Right hindlimb (tissue), 1 donor: ENCODE data around the gene ANTXR1.

ENCODE experiments used
- DNase-seq: peaks from one replicate; pipeline ENCODE4 v3.0.0-alpha.2; 2018

The ANTXR1 gene

DNA sequence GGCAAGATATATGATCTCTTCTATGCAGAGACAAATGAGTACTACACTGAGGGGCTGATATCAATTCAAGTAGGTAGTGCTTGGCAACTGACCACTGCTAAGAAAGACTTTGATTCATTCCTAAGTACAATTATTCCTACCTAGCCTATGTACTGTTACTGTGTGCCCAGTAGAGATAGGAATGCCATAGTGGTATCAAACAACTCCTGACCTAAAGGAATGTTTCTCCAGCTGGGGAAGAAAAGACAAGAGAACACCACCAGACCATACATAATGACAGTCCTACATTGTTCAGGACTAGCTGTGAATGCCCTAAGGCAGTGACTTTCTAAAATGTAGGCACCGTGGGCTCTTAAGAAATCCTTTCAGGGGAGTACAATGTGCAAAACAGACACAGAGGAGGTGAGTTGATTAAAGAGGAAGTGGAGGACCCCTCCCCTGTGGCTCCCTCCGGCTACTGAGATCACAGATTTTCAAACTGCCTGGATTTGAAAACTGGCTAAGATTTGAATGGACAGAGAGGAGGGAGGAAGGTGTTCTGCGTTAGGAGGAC is 89.1 kb downstream of the ANTXR1 start:
- no peak for DNase-seq

DNA sequence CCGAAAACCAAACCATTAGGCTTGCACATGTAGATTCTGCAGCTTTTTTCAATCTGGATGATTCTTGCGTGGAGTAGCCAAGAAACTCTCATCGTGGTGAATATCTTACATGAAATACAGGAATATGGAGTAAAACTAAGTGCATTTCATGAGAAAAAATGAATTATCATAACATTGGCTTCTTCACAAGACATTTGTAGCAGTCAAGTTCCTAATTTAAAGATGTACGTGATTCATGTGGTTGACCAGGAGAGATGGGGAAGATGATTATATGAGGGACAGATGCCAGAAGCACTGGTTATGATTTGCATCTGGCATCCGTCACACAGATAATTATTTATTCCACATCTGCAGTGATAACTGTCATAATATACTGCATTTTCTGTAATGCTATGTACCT is 90.4 kb downstream of the ANTXR1 start:
- DNase-seq, result no peak

- no peak for DNase-seq
Observed at GRCh38 chr2:69104261-69104660, 91.3 kb downstream of the ANTXR1 start.

DNA sequence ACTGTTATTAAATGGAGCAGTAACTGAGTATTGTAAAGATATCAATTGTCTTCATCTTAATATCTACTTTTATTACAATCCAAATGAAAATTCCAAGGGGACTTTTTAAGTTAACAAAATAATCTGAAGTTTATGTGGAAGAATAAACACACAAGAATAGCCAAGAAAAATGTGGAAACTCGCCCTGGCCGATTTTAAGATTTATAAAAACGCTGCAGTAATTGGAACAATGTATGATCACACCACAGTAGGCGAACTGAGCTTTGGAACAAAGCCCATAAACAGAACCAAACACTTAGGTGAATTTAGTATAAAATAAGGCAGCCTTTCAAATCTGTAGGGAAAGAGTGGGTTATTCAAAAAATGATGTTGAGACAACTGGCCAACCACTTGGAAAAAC is 96.3 kb downstream of the ANTXR1 start:
- no peak for DNase-seq

DNA sequence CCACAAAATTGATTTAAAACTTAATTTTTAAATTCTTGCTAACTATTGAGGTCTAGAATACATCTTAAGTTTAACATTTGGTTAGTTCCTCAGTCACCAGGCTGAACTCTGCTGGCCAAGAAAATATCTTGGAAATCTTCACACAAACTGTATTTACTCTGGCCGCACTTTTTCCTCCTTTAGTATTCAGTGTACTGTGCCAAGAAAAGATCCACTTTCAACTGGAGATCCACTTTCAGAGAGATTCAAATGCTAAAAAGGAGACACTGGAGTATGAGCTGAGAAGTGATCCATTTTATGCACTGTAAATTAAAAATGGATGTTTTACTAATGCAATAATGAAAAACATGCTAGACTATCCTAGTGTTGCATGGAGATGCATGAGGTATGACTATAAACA is 98.1 kb downstream of the ANTXR1 start:
- no peak for DNase-seq

DNA sequence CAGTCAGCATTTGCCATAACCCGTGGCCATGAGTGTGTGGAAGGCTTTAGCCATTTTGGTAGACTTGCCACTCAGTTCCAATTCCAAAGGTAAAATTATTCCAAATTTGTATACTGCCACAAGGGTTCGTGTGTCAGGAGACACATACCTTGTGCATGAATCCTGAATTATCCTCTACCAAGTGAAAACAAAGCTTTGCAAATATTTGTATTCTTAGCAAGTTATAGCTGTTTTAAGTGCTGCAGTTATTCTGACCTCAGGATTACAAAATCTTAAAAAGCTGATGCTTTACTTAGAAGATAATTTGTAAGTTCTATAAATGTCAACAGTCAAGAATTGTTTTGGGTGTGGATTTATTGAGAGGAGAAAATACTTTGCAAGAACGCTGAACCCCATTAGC is 100.6 kb downstream of the ANTXR1 start:
- no peak for DNase-seq

DNA sequence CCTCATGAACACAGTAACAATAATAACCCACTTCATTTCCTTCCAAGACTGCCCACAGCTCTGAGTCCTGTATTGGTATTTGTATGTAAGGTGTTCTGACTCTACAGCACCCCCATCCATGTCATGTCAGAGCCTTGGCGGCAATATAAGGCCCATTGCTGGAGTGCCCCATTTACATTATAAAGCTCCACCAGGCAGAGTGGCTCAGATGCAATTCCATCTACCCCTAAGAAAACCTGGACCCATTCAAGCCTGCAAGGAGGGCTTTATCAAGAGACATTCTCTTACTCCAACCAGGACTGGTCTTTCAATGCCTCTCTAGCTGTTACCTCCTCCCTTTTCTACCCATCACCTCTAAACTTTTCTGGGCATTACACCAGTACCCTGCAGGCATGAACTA is 101.6 kb downstream of the ANTXR1 start:
- DNase-seq, result no peak

DNA sequence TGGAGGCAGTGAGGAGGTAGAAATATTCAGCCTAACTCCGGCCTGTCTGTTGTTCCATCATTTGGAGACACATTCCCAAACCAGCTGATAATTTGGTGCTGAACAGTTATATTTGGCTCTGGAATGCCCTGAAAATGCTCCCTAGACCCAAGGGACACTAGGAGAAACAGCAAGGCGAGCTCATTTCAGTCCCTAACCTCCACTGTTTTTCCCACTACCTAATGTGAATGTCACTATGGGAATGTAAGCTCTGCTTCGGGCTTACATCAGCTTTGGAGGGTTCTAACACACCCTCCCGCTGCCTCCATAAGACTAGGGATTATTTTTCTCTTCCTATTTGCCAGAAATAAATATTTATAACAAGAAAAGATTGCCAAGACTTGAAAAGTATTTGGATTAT is 103.5 kb downstream of the ANTXR1 start:
- no peak for DNase-seq

DNA sequence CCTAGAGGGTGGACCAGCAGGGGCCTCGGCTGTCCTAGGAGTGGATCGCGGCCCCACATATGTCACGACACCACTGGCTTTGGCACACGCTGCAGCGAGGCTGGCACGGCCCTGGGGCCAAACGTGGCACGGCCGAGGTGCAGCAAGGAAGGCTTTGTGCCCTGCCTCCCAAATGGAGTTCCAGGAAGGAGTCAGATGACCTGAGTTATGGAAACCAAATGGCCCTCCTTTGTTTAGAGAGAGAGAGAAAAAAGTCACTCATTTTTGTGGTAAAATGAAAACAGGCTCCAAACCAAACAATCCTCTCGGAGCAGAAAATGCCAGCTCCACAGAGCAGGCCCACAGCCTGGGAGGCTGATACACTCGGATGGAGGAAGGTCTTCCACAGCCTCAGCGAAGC is 105.6 kb downstream of the ANTXR1 start:
- DNase-seq, result peak; percentile 36

DNA sequence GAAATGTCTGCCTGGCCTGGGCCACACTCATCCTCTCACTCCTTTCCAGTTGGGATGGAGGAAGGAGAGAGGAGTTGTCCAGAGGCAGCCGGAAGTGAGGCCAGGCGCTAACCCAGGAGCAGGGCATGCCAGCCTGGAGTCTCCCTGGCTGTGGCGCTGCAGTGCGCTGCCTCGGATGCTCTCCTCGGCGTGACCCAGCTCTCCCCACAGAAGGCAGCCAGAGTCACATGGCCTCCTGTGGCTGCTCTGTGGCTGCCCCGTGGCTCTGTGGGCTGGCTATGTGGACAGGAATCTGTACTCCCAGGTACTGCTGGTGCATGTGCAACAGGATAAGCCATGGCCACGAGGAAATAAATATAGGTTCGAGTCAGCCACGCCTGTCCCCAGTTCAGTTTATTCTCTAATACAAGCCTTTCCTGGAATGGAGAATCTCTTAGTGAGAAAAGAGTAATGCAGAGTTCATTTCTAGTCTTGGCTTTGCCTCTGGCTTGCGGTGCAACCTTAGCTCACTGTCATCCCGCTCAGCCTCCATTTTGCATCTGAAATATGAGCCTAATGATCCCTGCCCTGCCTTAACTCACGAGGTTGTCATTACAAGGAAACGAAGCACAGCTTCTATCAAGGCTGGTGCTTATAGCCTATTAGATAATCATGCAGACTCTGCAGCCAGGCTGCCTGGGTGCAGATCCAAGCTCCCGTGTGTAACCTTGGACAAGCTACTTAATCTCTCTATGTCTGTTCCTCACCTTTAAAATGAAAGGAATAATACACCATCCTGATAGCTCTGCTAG is 106.3 kb downstream of the ANTXR1 start:
- peak; percentile 61 for DNase-seq

- no peak for DNase-seq
Observed at GRCh38 chr2:69122271-69122670, 109.3 kb downstream of the ANTXR1 start.

DNA sequence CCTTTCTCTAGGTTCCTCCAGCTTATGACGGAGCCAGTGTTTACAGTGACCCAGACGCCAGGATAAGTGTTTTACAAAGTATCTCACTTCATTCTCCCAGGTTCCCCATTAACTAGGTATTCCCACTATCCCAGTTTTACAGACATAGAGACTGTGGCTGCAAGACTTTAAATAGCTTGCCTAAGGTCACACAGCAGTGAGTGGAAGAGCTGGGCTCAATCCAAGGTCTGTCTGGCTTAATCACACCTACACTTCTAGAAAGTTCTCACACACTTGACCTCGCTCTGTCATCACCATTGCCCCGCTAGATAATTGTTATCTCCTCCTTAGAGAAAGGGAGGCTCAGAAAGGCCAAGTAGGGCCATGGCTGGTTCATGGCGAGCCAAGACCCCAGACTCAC is 110.2 kb downstream of the ANTXR1 start:
- no peak for DNase-seq

DNA sequence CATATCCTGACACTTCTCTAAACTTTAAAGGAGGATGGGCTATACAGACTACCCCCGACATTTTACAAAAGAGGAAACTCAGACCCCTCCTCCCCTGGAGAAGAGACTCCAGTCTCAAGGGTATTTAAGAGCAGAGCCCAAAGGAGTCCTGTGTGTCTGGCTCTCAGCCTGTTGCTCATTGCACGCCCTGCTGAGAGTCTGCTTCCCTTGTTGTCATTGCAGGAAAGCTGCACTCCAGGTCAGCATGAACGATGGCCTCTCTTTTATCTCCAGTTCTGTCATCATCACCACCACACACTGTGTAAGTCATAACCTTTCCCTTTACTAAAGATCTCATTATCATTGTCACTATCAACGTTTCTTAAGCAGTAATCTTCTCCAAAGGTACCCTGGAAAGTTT is 111.4 kb downstream of the ANTXR1 start:
- DNase-seq, result no peak

GRCh38 chr2:69125816-69126215 is 112.8 kb downstream of the ANTXR1 start:
- no peak for DNase-seq

DNA sequence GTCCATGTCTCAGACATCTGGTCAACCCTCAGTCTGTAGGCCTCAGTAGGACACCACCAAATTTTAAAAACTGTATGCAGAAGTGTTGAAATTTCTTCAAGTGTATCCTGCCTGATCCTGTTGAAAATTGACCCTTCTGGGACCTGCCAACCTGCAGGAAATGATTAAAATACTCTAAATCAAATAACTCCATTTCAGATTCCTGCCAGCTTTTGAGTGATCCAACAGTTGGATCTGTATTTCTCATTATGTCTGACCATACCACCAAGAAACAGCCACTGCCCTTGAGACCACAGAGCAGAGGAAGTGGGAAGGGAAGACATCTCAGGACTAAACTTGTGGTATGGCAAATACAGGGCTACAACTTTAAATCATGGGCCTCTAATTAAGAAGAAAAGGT is 113.4 kb downstream of the ANTXR1 start:
- no peak for DNase-seq

- DNase-seq, result no peak
Observed at GRCh38 chr2:69131452-69131851, 118.5 kb downstream of the ANTXR1 start.

GRCh38 chr2:69131983-69132675 is 119.2 kb downstream of the ANTXR1 start:
- no peak for DNase-seq

DNA sequence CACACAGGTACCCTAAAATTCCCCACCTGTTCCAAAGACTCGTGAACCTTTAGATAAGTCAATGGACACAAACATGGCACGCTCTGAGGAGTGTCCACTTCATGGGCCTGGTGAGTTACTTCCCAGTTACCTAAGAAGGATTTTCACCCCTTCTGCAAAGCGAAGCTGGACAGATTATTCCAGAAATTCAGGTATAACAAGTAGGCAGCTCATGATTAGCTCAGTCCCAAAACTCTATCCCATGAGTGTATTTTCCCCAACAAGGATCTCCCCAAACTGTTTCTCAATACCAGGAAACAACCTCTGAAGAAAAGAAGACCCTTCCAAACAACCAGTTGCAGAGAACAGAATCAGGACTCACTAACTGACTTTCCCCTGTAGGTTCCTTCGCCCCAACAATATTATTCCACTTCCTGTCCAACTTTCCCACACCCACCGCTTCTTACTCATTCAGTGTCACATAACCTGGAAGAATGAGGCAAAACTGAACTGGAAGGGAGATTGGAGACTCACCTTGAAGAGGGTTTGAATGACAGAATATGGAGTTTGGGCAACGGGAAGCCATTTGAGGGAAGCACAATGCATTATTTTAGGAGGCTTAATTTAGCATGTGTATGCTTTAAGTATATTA is 120.1 kb downstream of the ANTXR1 start:
- no peak for DNase-seq

DNA sequence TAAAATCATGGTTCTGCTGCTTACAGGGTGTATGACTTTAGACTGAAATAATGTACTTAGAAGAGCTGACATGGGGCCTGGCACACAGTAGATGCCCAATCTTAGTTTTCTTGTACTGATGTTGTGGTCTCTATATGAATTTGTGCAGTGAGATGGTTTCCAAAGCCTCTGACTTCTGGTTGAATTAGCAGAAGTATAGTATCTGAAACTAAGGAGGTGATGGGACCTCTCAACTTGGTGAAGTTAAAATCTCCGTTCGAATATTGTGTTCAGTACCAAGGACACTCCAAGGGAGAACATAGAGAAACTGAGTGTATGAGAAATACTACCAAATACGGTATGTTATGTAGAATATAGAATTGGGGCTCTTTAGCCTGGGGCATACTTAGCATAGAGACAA is 120.9 kb downstream of the ANTXR1 start:
- DNase-seq, result no peak

DNA sequence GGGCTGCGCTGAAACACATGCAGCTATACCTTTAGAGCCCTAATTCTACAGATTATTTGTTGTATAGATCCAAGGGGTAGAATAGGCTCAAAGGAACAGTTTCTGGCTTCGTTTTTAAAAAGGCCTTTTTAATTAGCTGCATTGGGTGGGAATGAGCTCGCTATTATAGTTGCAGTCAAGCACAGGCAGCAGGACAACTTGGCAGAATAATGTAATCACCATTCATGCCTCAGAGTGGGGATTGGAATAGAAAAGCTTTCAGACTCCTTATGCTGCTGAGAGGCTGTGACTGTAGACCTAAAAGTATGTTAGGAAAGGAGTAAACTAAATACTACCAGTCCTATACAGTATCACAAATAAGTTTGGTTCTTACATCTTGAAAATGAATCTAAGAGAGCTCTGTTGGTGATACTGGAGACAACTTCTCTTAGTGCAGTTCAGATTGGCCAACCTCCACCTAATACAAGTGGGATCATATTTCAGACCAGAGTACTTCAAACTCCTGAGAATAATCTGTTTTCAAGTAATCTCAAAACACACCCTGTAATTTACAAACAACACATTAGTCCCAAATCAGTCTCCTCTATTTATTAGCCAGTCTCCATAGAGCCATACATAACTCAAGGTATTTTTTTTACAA is 121.4 kb downstream of the ANTXR1 start:
- no peak for DNase-seq

DNA sequence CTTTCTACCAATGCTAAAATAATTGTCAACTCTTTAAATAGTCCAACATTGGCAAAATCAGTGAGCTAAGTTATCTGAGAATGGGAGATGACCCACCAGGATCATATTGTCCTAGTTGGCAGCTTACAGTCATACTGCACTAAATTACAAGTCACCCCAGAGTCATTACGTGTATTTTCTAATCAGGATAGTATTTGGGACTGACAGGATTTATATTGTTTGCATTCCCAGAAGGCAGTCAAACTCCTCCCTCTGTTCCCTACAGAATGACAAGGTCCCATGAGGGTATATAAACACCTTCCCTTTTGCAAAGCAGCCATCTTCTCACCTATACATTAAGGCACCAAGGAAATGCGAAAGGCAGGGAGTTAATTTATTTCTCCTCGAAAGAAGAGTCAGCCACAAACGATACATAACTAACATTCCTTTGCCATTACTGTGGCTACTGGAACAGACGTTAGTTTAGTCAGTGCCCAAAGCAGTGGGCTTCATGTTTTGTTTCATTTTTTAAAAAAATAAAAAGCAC is 125.3 kb downstream of the ANTXR1 start:
- no peak for DNase-seq

GRCh38 chr2:69138793-69139459 is 125.9 kb downstream of the ANTXR1 start:
- DNase-seq, result no peak
